IMR-90 (cell line): ENCODE data around the gene TMEM163. TPM values are rescaled to one million over a fixed set of nuclear protein-coding genes. Genes with fewer than 3 reads are reported as not detected.

Experiments
- ATAC-seq: fragments of 200-7000 bp; cut with Tn5 transposase; 2 replicates; pipeline ENCODE4 v1.9.1; 2020; ENCODE audit warnings: low read depth, mild to moderate bottlenecking, moderate library complexity
- BruUV-seq: library from RNA; stranded (reverse); fragments of 400-500 nt; replicated peaks from 2 replicates; lab custom pipeline; 2021; lab: Mats Ljungman, UMichigan
- CTCF ChIA-PET: fragments of 300-600 bp; formaldehyde crosslinking; extraction: SDS; loops from one replicate; lab custom pipeline; 2021; ENCODE audit warnings: antibody characterized with exemption; lab: Yijun Ruan, JAX
- POLR2A ChIA-PET: fragments of 300-600 bp; sonication (Branson Sonifier 250); formaldehyde crosslinking; loops from one replicate; lab custom pipeline; 2022; ENCODE audit warnings: antibody characterized with exemption; ENCODE audit not compliant: unreplicated experiment; lab: Charles Lee
- DNase-seq: peaks from one replicate; pipeline ENCODE4 v3.0.0; 2013
- H2AFZ ChIP-seq: replicated peaks from 2 replicates; pipeline ENCODE3; 2013; ENCODE audit warnings: low read length, mild to moderate bottlenecking; ENCODE audit not compliant: poor library complexity
- H2AK5ac ChIP-seq: 2 replicates; pipeline ENCODE4 v1.6.1; 2013; ENCODE audit warnings: low read depth, low read length, inconsistent platforms
- H2AK9ac ChIP-seq: replicated peaks from 2 replicates; pipeline ENCODE3; 2013; ENCODE audit warnings: mild to moderate bottlenecking, low read depth, low read length, moderate library complexity; ENCODE audit not compliant: poor library complexity
- H2BK120ac ChIP-seq: 2 replicates; pipeline ENCODE4 v1.6.1; 2013; ENCODE audit warnings: low read depth, low read length, inconsistent platforms
- H2BK15ac ChIP-seq: 3 replicates; pipeline ENCODE4 v1.6.1; 2013; ENCODE audit warnings: low read depth, low read length, inconsistent platforms
- H2BK20ac ChIP-seq: 2 replicates; pipeline ENCODE4 v1.6.1; 2013; ENCODE audit warnings: low read depth, mild to moderate bottlenecking, inconsistent platforms, low read length, moderate library complexity
- H2BK5ac ChIP-seq: 2 replicates; pipeline ENCODE4 v1.6.1; 2013; ENCODE audit warnings: mild to moderate bottlenecking, low read depth, low read length, inconsistent platforms; ENCODE audit not compliant: poor library complexity, severe bottlenecking
- H3K14ac ChIP-seq: replicated peaks from 2 replicates; pipeline ENCODE4 v1.6.1; 2013; ENCODE audit warnings: low read depth, low read length, inconsistent platforms
- H3K18ac ChIP-seq: 2 replicates; pipeline ENCODE4 v1.6.1; 2013; ENCODE audit warnings: low read depth, low read length, control low read depth
- H3K23ac ChIP-seq: 2 replicates; pipeline ENCODE4 v1.6.1; 2013; ENCODE audit warnings: low read depth, low read length, inconsistent platforms
- H3K27ac ChIP-seq: 2 replicates; pipeline ENCODE4 v1.5.1; 2013; ENCODE audit warnings: mild to moderate bottlenecking, control low read depth, low read length; ENCODE audit not compliant: insufficient read depth
- H3K27me3 ChIP-seq: 2 replicates; pipeline ENCODE4 v1.6.1; 2013; ENCODE audit warnings: low read length; ENCODE audit not compliant: control insufficient read depth, insufficient read depth
- H3K36me3 ChIP-seq: 2 replicates; pipeline ENCODE4 v1.6.1; 2013; ENCODE audit warnings: low read length, mixed read lengths; ENCODE audit not compliant: control insufficient read depth, insufficient read depth
- H3K4ac ChIP-seq: 2 replicates; pipeline ENCODE4 v1.6.1; 2013; ENCODE audit warnings: low read depth, low read length, inconsistent platforms
- H3K4me1 ChIP-seq: 2 replicates; pipeline ENCODE4 v1.6.1; 2013; ENCODE audit warnings: low read length, mixed read lengths; ENCODE audit not compliant: control insufficient read depth, insufficient read depth
- H3K4me2 ChIP-seq: 2 replicates; pipeline ENCODE4 v1.6.1; 2013; ENCODE audit warnings: low read depth, mild to moderate bottlenecking, control low read depth, low read length, moderate library complexity
- H3K4me3 ChIP-seq: 2 replicates; pipeline ENCODE4 v1.5.1; 2013; ENCODE audit warnings: low read depth, mild to moderate bottlenecking, control low read depth, low read length, moderate library complexity; ENCODE audit not compliant: insufficient read depth
- H3K56ac ChIP-seq: 2 replicates; pipeline ENCODE4 v1.6.1; 2013; ENCODE audit warnings: low read length, inconsistent platforms; ENCODE audit not compliant: insufficient read depth; ENCODE audit errors: extremely low read depth
- H3K79me1 ChIP-seq, 2 experiments: 2 replicates each; pipeline ENCODE4 v1.6.1; 2013; ENCODE audit warnings: low read length in 2 of 2, inconsistent platforms in 1 of 2, low read depth in 1 of 2
- H3K9ac ChIP-seq: 2 replicates; pipeline ENCODE4 v1.6.1; 2013; ENCODE audit warnings: low read depth, low read length, control low read depth
- H3K9me1 ChIP-seq: 2 replicates; pipeline ENCODE4 v1.6.1; 2013; ENCODE audit warnings: low read length, inconsistent platforms; ENCODE audit not compliant: insufficient read depth
- H3K9me3 ChIP-seq: 2 replicates; pipeline ENCODE4 v1.6.1; 2013; ENCODE audit warnings: low read length; ENCODE audit not compliant: control insufficient read depth, insufficient read depth
- H4K20me1 ChIP-seq: 2 replicates; pipeline ENCODE4 v1.6.1; 2013; ENCODE audit warnings: low read length, inconsistent platforms; ENCODE audit not compliant: insufficient read depth
- H4K5ac ChIP-seq: 2 replicates; pipeline ENCODE4 v1.6.1; 2013; ENCODE audit warnings: mild to moderate bottlenecking, low read depth, low read length, control low read depth
- H4K8ac ChIP-seq, 2 experiments: 2 replicates each; pipeline ENCODE4 v1.6.1; 2013; ENCODE audit warnings: low read depth in 2 of 2, low read length in 2 of 2, control low read depth in 1 of 2, inconsistent platforms in 1 of 2
- H4K91ac ChIP-seq: 2 replicates; pipeline ENCODE4 v1.6.1; 2013; ENCODE audit warnings: low read depth, low read length, inconsistent platforms; ENCODE audit not compliant: insufficient read depth
- FOS ChIP-seq: fragments of 150-350 bp; IDR thresholded peaks from 2 replicates; pipeline ENCODE4 v1.6.1; 2016; ENCODE audit warnings: low read depth, low read length
- RAD21 ChIP-seq: IDR thresholded peaks from 2 replicates; pipeline ENCODE4 v1.6.1; 2012; ENCODE audit warnings: low read length, improper control_type of control experiment
- WGBS, 2 experiments: methylation state at CpG; one replicate each; pipeline versions ENCODE4 v1.1.5 to v1.1.7; 2013; ENCODE audit warnings: missing lambda C conversion rate in 2 of 2; ENCODE audit not compliant: insufficient read length in 1 of 2; ENCODE audit errors: extremely low coverage in 2 of 2; 5-methylcytosine and 5-hydroxymethylcytosine counted together
- dilution Hi-C: fragments of 300-500 bp; cut with HindIII; formaldehyde crosslinking; loops from one replicate; pipeline ENCODE4 v1.14.3; 2018; ENCODE audit warnings: low sequenced_read_pairs; ENCODE audit not compliant: unreplicated experiment
- in situ Hi-C: fragments of 300-500 bp; cut with MboI; formaldehyde crosslinking; loops from 3 replicates; pipeline ENCODE4 v1.14.3; 2019; ENCODE audit warnings: low sequenced_read_pairs, inconsistent platforms, mixed read lengths
- intact Hi-C: fragments of 100-400 bp; cut with micrococcal nuclease; formaldehyde crosslinking; loops from 2 replicates; pipeline ENCODE4 v1.10.0; 2022
- polyA plus RNA-seq, 3 experiments: library from polyadenylated mRNA; depleted of rRNA; stranded (reverse); fragments of >200 nt; gene quantifications; 2 replicates each; pipeline ENCODE4 v1.2.3, GENCODE V29; 2012; ENCODE audit warnings: low replicate concordance in 1 of 3
- total RNA-seq: library from RNA; depleted of rRNA; stranded (reverse); fragments of >200 nt; gene quantifications from 2 replicates; pipeline ENCODE4 v1.2.3, GENCODE V29; 2012

The TMEM163 gene
- total and polyA plus RNA-seq, 2 of the 4 experiments (the other 2 are of a cell fraction): not detected

GRCh38 chr2:134537121-134537520 lies 181.7 kb downstream of the TMEM163 start:
- DNase-seq (no peak), ATAC-seq (no peak)
- ChIA-PET POLR2A (no interaction called here), CTCF (no interaction called here)
- no peaks in the 10 kb centered on the region for H3K9me3 ChIP-seq
- H2BK5ac ChIP-seq: no peak overlapping the region
- no peak overlapping the region for H2AFZ ChIP-seq
- no peak for TF ChIP-seq FOS
- TF ChIP-seq RAD21: no peak
- H2BK15ac ChIP-seq: no peak overlapping the region
- H3K4me1 ChIP-seq: no peaks in the 10 kb centered on the region
- no peak overlapping the region for H2BK20ac ChIP-seq
- H2AK5ac ChIP-seq: no peak overlapping the region
- H3K27me3 ChIP-seq: peaks cover 11% of the 10 kb centered on the region
- H3K14ac ChIP-seq: no peak overlapping the region
- dilution Hi-C loops: no loop called here
- no peak overlapping the region for H3K27ac ChIP-seq
- H4K91ac ChIP-seq: no peak overlapping the region
- H4K5ac ChIP-seq: no peak overlapping the region
- no peak overlapping the region for H3K4me2 ChIP-seq
- H3K23ac ChIP-seq: no peak overlapping the region
- H3K18ac ChIP-seq: no peak overlapping the region
- no peak overlapping the region for H4K8ac ChIP-seq
- H2AK9ac ChIP-seq: no peak overlapping the region
- intact Hi-C loops: no loop called here
- no peak overlapping the region for H3K4me3 ChIP-seq
- no CpG with 5 or more reads among the region's 2 CpGs for WGBS, 2 experiments
- in situ Hi-C loops: no loop called here
- H4K20me1 ChIP-seq: no peaks in the 10 kb centered on the region
- no peak overlapping the region for H2BK120ac ChIP-seq
- H3K36me3 ChIP-seq: no peaks in the 10 kb centered on the region
- H3K79me1 ChIP-seq: no peaks in the 10 kb centered on the region
- H3K9ac ChIP-seq: no peak overlapping the region
- H3K56ac ChIP-seq: no peak overlapping the region
- no TSS peak for BruUV-seq
- H3K4ac ChIP-seq: no peak overlapping the region
- no peaks in the 10 kb centered on the region for H3K9me1 ChIP-seq
